ENCODE data around the gene HOXA13.

Gene HOXA13

DNA sequence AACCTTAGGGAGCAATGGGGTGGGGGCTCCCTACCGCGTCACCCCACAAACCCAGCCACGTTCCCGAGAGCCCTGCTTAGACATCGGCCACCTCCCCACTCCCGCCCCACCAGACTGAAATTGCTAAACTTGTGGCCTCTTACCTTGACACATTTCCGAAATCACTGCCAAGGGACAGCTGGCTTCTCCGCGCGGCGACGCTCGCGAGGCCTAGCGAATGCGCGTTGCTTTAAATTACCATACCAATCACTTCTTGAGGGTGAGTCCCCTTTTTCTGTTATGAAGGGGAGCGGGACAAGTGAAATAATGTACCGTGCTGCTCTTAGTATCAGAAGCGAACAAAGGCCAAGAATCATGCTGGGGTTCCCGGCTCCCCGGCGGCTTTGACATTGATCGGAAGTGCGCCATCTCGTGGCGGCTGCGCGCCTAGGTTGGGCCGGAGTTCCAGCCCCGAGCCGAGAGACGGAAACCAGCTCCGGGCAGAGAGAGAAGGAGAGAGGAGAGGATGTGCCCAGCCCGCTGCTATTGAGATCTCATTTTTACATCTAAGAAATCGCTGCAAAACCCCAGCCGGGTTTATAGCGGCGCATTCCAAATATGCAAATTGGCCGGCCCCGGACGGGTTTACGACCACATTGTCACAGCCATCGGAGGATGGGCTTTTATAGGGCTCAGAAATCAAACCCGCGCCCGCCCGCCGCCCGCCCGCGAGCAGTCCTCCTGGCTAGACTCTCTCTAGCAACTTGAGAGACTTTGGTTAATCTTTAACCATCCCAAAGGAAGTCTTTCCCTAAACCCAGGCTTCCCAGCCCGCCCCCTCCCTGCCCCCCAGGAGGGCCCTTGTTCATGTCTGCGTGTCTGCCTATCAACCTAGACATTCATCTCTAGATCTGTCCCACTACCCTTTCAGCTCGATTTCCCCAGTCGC, 20.1 kb downstream of the HOXA13 start:
- DNase-seq = no peak

DNA sequence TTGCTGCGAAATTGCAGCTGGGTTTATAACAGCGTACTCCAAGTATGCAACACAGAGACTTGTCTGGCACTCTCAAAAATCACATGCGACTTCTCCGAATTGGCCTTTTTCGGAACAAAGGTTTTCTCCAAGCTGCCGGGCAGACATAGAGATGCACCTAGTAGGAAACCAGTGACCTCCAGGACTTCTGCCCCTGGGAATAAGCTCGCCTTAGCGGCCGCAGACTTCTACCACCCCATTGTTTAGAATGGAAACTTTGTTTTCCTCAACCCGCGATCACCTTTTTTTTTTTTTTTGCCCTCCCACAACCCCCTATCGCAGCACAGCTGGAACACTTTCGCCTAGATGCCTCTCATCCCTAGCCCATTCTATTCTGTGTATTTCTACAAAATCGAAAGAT, 20.9 kb downstream of the HOXA13 start:
- DNase-seq = no peak

DNA sequence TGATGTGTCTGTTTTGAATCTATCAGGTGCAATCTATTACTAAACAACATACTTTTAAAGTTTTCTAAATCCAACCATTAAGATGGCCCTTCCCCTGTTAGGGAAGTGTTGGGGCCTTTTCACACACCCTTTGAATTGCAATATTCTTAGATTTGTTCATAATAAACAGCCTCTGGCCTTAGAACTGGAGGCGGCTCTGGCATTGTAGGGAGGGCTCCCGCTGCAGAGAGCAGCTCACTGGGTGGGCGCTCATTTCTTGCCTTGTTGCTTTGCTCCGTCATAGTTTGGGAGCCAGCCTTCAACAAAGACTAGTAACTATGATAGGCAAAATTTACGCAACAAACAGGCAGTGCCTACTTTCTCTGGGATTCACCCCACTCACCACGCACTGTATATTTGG, 21.5 kb downstream of the HOXA13 start:
- DNase-seq = no peak

DNA sequence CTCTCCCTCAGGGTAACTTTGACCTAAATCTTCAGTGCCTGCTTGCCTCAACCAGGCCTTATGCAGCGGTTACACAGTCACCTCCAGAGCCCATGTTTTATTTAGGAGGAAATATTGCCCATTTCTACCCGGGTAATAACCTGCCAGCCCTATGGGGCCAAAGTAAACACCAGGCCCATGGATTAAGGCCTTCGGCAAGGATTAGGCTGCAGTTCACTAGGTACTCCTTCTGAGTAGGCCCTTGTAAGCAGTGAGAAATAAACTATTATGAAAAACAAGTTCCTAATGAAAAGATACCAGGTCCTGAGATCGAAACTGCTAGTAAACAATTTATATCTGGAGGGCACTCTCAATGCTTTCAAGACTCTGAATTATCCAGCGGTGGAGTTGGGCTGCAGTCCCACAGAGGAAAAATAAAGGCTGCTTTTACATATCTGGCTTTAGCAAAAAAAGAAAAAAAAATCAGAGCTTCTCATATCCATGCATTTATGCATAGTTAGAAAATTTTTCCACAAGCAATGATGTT, 22.0 kb downstream of the HOXA13 start:
- DNase-seq = no peak

DNA sequence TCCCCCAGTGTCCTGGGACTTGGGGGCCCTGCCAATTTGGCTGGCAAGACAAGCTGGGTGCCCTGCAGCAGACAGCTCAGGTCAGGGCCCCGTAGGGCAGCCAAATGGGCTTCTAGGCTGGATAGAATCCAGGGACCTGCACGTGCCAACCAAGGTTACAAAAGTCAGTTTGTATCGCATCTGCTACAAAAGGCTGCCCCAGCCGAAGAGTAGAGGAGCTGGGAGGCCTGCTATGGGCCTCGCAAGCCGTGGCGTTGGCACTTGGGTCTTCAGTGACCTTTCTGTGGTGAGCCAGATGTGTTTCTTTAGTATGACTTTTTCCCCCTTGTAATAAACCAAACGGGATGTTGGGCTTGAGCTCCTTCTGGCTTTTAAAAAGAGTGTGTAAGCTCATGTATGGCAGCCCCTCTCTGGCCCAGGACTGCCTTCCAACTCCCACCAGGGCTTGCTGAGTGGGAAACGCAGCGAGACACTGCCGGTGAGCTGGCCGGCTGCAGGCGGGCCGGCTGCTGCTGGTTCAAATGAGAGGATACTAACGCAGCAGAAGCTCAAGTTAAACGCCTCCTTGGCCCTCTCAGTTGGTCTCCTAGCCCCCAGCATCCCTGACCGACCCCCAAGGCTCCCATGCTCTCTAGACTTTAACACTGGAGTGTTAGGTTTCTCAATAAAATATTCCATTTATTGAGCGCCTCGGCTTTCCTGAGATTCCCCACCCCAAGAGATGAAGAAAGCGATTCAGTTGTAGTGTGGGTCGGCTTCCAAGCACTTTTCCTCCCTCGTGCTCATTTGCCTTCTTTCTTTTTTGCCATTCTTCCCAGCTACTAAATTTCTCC, 22.7 kb downstream of the HOXA13 start:
- DNase-seq = no peak

DNA sequence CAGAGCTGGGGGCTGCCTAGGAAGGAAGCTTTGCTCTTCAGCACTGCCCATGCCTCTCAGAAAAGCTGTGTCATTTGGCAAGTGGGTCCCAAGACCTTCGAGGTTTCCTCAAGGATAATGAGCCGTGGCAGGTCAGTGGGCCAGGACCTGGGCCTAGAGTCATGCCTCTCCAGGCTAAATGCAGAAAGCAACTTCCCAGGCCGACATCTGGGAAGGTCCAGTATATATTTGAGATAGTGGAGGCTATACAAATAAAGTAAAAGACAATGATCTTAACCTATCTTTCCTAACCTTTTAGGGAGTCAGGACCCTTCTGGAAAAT, 23.4 kb downstream of the HOXA13 start:
- DNase-seq = no peak

DNA sequence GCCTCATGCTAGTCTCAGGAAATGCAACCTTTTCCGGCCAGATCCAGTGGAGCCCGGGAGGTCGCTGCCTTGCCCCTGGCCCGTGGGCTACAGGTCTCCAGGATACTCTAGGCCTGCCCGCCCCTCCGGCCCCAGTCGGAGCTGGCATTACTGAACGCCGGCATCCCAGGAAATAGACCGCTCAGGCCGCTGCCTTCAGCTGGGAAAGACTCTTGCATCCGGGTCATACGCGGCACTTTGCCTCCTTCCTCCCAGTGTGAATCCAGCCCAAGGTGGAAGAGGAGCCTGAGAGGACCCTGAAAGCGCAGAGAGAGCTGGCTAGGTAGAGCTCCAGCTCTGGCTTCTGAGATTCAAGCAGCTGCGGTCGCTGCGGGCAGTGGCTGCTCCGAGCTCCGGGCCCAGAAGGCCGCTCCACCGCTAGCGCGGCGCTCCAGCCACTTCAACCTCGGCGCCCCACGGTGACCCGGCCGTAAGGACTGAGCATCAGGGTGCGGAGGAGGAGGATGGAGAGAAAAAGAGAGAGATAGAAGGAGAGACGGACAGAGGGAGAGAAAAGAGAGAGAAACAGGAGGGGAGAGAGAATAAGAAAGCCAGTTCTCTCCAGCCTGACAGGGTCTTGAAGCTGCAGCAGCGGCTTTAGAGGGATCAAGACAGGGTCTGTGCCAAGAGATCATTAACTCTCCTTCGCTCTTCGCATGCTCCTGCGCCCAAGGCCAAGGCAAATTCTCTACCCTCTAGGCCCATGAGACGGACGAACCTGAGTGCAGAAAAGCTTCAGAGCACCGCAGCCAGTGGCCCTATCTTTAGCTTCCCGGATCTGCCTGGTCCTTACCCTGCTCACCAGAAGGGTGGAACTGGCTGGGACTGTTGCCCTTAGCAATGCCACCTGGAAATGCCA, 24.0 kb downstream of the HOXA13 start:
- DNase-seq = no peak

DNA sequence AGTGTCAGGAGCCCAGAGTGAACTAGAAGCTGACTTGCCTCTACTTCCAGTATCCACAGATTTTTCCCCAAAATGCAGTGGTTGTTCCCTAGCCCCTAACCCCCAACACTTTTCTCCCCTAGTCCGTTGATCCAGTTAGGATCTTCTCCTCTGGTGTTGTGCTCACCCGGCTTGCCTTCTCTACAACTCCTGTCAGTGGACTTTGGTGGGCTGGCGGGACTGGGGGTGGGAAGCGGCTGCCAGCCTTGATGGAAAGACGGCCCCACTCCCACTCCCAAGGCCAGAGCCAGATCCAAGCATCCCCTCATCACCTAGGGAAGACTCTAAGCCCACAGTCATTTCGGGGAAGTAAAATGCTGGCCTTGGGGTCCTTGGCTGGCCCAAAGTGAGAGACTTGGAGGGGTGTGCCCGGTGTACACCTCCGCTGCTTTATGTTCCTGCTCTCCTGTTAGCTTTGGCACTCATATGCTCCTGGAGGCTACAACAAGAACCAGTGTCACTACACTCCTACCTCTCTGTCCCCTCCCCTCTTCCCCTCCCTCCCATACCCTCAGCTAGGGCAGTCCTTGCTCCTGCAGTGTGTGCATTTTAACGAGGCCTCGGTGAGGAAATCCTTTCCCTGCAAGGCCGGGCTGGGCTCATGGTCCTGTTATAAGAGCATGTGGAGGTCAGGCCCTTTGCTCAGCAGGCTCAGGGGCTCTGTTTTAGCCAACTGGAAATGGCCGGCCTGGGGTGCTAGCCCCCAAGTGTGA, 24.8 kb downstream of the HOXA13 start:
- DNase-seq = no peak

DNA sequence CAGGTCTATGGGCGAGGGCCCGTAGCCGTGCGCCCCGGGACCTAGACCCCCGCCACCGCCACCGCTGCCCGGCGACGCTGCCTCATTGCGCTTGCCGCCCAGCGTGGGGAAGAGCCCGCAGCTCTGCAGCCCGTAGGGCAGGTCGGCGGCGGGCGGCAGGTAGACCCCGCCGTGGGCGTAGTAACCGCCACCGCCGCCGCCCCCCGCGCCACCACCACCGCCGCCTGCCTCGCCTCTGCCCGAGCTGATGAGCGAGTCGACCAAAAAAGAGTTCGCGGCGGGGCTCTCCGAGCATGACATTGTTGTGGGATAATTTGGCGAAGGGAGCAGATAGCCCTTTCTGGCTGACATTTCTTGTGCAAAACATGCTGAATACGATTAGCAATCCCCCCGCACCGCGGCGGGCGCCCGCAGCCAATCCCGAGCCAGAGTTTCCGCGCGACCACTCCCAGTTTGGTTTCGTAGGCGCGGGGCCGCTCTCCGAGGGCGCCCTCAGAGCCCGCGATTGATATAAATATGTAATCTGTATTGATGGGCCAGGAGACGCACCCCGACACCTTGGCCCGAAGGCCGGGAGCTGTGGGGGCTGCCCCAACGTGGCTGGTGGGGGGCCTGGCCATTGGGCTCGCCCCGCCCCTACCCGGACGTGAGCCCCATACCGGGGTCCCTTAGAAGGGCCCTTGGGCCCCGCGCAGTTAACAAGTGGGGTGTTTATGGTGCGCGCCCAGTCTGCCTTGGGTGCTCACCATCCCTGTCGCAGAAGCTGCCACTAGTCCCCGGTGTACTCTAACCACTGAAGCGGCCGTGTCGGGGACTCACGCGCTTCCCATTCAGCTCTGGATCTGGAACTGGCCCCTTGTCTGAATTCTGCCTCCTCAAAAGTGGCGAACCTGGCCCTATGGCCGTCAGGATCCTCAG, 25.7 kb downstream of the HOXA13 start, which contains the start of gene HOXA10:
Gene HOXA10, minus strand, starts transcription at position 365 of the 918 bp plus-strand sequence. Its CDS starts 14 bp downstream, at position 351.
- no peak for DNase-seq

DNA sequence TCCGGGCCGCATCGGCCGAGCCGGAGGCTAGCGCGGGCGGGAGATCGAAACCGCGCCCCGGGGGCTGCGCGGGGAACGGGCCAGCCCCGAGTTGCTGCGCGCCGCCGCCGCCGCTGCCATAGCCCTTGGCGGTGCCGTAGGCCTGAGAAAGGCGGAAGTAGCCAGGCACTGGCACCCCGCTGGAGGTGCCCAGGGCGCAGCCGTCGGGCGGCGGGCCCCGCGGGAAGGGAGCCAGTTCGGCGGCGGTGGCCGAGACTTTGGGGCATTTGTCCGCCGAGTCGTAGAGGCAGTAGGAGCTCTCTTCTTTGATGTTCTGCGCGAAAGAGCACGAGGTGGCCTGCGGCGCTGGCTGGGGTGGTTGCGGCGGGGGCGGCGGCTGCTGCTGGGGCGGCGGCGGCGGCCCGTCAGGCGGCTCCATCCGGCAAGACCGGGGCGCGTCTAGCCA, 26.4 kb downstream of the HOXA13 start:
- DNase-seq = no peak

DNA sequence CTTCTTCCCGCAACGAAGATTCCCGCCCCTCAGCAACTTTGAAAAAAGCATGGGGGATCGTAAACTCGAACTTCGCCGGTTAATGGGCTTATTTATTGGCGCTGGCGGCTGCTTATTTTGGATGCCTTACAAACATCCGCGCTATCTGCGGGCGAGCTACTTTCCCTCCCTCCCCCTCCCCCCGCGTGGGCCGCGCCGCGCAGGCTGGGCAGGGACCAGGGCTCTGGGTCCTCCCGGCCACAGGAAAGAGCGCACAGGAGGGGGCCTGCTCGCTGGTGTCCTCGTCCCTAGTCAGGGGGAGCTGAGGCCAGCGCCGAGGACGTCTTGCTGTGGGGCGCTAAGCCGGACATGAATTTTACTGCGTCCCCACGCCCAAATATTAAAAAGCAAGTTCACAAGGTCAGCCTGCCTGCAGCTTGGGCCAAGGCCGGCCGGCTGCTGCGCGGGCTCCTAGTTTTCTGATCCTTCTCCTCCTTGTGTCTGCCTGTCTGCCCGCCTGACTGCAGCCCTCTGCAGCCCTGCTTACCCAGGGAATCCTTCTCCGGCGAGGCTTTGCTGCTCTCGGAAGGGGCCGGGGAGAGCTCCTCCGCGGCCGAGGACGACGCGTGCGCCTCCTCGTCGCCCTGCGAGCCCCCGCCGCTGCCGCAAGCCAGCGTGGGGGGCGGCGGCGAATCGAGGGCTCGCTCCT, 26.9 kb downstream of the HOXA13 start:
- no peak for DNase-seq

DNA sequence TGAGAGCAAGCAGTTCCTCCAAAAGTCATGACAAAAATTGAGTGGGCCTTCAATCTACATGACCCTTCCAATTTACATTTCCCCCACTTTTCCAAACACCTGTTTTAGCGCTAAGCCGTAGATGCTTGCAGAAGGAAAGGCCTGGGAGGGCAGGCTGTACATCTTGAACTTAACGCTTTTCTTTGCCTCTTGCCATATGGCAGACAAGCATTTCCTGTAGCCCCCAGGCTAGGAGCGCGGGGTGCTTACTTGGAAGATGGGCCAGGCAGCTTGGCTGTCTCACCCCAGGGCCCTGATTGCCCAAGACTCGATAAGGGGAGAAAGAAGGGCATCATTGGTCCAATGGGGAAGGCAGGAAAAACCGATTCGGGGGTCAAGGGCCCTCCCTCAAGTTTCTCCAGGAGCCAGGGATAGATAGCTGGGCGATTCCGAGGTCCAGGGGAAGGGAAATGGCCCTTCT, 27.5 kb downstream of the HOXA13 start:
- DNase-seq = no peak

DNA sequence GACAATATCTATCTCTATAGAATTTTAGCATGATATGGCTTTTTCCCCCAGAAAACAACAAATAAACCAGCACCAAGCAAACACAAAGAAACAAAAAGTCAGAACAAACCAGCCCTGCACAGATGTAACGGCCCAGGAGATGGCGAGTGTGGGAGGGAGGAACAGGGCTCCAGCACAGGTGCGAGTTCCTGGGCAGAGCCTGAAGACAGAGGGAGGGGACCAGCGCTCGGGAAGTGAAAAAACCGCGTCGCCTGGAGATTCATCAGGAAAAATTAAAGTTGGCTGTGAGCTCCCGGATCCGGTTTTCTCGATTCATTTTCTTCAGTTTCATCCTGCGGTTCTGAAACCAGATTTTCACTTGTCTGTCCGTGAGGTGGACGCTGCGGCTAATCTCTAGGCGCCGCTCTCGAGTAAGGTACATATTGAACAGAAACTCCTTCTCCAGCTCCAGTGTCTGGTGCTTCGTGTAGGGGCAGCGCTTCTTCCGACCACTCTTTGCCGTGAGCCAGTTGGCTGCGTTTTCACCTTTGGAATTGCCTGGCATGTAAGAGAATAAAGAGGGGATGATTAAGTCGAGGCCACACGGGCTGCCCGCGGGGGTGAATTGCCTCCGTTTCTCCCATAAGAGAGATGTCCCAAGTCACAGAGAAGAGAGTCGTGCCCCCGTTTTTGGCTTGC, 28.1 kb downstream of the HOXA13 start:
- no peak for DNase-seq

DNA sequence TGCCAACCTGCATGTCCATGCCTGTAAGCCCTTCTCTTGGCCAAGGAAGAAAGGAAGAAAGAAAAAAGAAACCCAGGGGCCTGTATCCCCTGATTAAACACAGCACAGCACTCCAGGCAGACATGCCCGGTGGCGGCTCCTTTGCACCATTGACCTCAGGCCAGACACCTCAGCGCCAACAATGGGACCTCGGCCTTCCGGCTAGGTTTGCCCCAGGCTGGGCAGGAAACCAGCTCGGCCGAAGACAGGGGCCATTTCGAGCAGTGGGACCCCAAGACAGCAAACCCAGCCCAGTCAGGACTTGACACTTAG, 28.6 kb downstream of the HOXA13 start:
- no peak for DNase-seq

DNA sequence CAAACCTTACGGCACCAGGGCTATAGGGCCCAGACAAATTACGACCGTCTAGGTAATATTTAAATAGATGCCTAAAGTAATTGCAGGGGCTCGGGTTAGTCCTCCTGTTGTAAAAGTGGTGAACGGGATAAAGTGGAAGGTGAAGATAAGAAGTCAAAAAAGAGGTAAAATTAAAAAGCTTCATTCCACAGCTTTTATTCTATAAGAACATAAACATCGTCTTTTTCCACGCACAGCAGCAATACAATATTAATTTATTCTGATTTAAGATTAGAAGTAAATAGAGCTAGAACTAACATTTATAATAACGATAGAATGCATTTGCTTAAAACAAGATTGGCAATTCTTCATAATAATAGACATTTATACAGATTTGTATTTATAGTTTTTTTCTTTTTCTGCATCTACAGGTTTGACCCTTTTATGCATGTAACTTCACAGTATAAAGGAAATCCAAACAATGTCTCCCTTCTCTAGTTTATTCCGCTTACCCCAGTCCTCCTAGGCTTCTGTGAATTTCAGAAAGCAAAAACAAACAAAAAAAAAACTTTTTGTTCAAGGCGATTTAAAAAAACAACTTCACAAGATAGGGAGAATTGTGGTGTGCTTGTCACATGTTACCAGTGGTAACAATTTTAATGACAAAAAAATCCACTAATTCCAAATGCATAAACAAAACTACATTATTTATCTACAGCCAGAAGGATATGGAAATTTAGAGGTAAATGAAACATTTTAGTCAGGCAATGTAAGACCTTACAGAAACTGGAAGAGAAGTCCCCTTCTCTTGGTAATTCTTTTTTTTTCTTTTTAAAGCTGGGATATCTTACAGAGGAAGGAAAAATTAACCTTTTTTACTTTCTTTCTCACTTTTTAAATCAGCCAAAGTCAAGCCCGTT, 29.2 kb downstream of the HOXA13 start:
- no peak for DNase-seq

DNA sequence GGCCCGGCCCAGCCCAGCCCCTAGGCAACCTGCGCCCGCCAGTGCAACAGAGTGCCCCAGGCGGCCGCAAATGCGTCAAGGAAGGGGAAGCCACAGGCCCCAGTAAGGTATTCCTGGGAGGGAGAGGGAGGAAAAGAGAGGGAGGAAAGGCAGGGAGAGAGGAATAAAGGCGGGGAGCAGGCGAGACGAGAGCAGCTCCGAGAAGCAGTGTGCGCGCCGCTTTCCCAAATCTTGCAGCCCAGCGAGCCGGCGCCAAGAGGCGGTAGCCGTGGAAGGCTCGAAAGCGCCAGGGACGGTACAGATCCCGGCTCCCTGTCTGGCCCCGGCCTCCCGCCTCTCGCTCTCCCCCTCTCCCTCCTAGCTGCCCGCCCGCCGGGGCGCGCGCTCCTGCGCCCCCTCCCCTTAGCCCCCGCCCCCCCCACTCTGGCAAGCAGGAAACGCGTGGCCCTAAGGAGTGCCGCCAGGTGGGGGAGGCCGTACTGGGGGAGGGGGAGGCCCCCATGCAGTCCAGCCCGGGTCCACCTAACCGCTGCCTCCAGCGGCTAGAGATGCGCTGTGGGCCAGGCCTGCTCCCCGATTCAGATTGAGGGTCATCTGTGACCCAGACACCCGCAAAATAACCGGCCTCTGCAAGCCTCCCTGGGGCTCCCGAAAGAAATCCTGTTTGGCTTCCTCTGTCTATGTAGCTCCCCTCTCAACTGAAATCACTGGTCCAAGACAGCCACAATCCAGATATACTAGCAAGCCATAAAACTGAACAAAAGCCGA, 30.0 kb downstream of the HOXA13 start:
- DNase-seq = peak; percentile 97

DNA sequence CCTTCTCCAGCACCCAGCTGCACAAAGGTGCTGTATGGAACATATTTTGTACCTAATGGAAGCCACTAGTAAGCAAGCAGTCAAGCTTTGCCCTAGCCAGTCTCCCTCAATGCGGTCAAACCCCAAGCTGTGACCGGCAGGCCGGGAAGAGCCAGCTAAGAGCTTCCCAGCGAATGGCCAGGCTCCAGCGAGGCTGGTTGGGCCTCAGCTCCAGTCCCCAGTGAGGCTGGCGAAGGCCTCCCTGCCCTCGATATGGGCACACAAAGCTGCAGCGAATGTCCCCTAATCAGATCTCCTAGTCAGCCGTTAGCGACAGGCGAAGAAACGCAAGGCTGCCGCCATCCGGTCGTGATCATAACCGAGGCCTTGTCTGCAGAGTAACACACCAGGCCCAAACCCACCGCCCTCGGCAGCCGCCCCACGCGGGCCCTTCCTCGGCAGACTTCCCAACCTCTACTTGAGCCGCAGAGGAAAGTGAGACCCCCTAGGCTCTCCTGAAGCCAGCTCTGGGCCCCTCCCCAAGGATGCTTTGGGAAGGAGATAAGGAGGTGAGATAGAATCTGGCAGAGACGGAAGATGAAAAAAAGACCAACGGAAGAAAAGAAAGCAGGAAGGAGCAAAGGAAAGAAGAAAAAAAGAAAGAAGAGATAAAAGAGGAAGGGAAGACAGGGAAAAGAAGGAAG, 31.5 kb downstream of the HOXA13 start:
- no peak for DNase-seq
